ENCODE results near the gene CPTP. TPM values are rescaled to one million over a fixed set of nuclear protein-coding genes. Genes with fewer than 3 reads are reported as not detected.

The CPTP gene
- total RNA-seq, 2 donors from 2014 or later, result 35.8 to 54.0 TPM

- DNase-seq (ENCODE audit: low spot score), result no peak
- Histone ChIP-seq H3K27me3 (replicated peaks; ENCODE audit: insufficient read depth) (peaks cover 3% of the 10 kb centered on the region), H3K4me1 (replicated peaks) (no peaks in the 10 kb centered on the region), H3K27ac (no peak overlapping the region), H3K9me3 (no peaks in the 10 kb centered on the region), H3K4me3 (no peak overlapping the region), H3K36me3 (no peaks in the 10 kb centered on the region)
- intact Hi-C loops (cut with DNase I), result no loop called here
- no peak for TF ChIP-seq POLR2A (IDR thresholded peaks at IDR 0.05)
- TF ChIP-seq POLR2AphosphoS5 (IDR thresholded peaks at IDR 0.05), result no peak
- TF ChIP-seq CTCF (IDR thresholded peaks at IDR 0.05), result no peak
- 81% methylated on average over 26 of the region's 32 CpGs for WGBS
Observed at GRCh38 chr1:1284221-1285101, 40.1 kb upstream of the CPTP start.

- DNase-seq (ENCODE audit: low spot score), result no peak
- Histone ChIP-seq H3K4me1 (replicated peaks) (no peaks in the 10 kb centered on the region), H3K4me3 (no peak overlapping the region), H3K9me3 (no peaks in the 10 kb centered on the region), H3K36me3 (no peaks in the 10 kb centered on the region), H3K27ac (no peak overlapping the region), H3K27me3 (replicated peaks; ENCODE audit: insufficient read depth) (peaks cover 3% of the 10 kb centered on the region)
- TF ChIP-seq CTCF (IDR thresholded peaks at IDR 0.05) (no peak), POLR2A (IDR thresholded peaks at IDR 0.05) (no peak), POLR2AphosphoS5 (IDR thresholded peaks at IDR 0.05) (no peak)
- WGBS, result 90% methylated on average over 22 of the region's 22 CpGs
- intact Hi-C loops (cut with DNase I), result no loop called here
Observed at GRCh38 chr1:1285102-1285571, 39.5 kb upstream of the CPTP start.

GRCh38 chr1:1285611-1286311 lies 38.8 kb upstream of the CPTP start:
- DNase-seq (ENCODE audit: low spot score), result no peak
- WGBS, result 59% methylated on average over 37 of the region's 37 CpGs

GRCh38 chr1:1286313-1287261 lies 38.0 kb upstream of the CPTP start:
- Histone ChIP-seq H3K36me3 (no peaks in the 10 kb centered on the region), H3K9me3 (no peaks in the 10 kb centered on the region), H3K27me3 (replicated peaks; ENCODE audit: insufficient read depth) (peaks cover 3% of the 10 kb centered on the region), H3K27ac (no peak overlapping the region), H3K4me1 (replicated peaks) (peaks cover 4% of the 10 kb centered on the region), H3K4me3 (no peak overlapping the region)
- intact Hi-C loops (cut with DNase I), result no loop called here
- no peak for DNase-seq (ENCODE audit: low spot score)
- TF ChIP-seq POLR2A (IDR thresholded peaks at IDR 0.05) (no peak), POLR2AphosphoS5 (IDR thresholded peaks at IDR 0.05) (no peak), CTCF (IDR thresholded peaks at IDR 0.05) (no peak)
- WGBS, result 46% methylated on average over 37 of the region's 50 CpGs

More at GRCh38 chr1:1285611-1286311, 38.8 kb upstream of the CPTP start:
- Histone ChIP-seq H3K27me3 (replicated peaks; ENCODE audit: insufficient read depth) (peaks cover 3% of the 10 kb centered on the region), H3K4me3 (no peak overlapping the region), H3K36me3 (no peaks in the 10 kb centered on the region), H3K9me3 (no peaks in the 10 kb centered on the region), H3K27ac (no peak overlapping the region), H3K4me1 (replicated peaks) (no peaks in the 10 kb centered on the region)
- intact Hi-C loops (cut with DNase I), result no loop called here
- TF ChIP-seq POLR2A (IDR thresholded peaks at IDR 0.05) (no peak), CTCF (IDR thresholded peaks at IDR 0.05) (no peak), POLR2AphosphoS5 (IDR thresholded peaks at IDR 0.05) (no peak)

Data from prostate gland (tissue), 2 donors.